Measurements from ENCODE around the gene MDGA2.

The MDGA2 gene

GRCh38 chr14:47103771-47104170, 571.6 kb downstream of the MDGA2 start:
- no peak for DNase-seq (ENCODE audit: low read depth in 2 of 2)
- no peak overlapping the region for H3K4me3 ChIP-seq (replicated peaks in 1 of 2; ENCODE audit: low read depth in 2 of 2, low read length in 2 of 2)
- TF ChIP-seq CTCF (IDR thresholded peaks at IDR 0.05; ENCODE audit: low read depth, low read length), result no peak

DNA sequence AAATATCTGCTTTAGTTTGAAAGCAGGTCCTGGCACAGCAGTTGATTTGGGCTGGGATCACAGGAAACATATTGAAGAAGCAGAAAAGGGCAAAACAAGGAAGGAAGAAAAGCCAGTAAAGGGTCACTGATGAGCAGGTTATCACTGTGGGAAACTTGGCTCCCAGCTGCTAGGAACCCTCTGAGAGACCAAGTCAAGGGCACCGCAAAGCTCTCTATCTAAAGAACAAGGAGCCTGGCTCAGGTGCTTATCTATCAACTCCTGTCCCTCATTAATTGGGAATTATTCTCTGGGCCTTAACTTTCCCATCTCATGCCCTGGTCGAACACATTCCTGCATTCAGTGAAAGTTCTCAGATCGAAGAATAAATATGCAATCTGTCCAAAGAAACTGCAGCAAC, 572.9 kb downstream of the MDGA2 start:
- TF ChIP-seq CTCF (IDR thresholded peaks at IDR 0.05; ENCODE audit: low read depth, low read length), result no peak
- no peak overlapping the region for H3K4me3 ChIP-seq (replicated peaks in 1 of 2; ENCODE audit: low read depth in 2 of 2, low read length in 2 of 2)
- no peak for DNase-seq (ENCODE audit: low read depth in 2 of 2)

DNA sequence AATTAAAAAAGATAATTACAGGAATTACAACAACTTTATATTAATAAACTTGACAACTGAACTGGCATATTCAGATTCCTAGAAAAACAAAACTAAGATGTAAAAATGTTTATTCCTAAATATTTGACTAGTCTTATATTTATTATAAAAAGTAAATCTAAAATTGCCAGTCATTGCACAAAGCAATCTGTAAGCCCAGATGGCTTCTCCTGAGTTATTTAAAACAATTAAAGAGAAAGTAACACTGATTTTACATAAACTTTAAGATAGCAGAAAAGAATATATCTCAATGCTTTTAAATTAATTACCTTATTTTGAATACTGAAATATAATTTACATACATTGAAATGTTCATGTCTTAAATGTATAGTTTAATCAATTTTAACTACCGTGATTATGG, 589.7 kb downstream of the MDGA2 start:
- no peak for DNase-seq (ENCODE audit: low read depth in 2 of 2)
- no peak overlapping the region for H3K4me3 ChIP-seq (replicated peaks in 1 of 2; ENCODE audit: low read depth in 2 of 2, low read length in 2 of 2)
- TF ChIP-seq CTCF (IDR thresholded peaks at IDR 0.05; ENCODE audit: low read depth, low read length), result no peak

- no peak overlapping the region for H3K4me3 ChIP-seq (replicated peaks in 1 of 2; ENCODE audit: low read depth in 2 of 2, low read length in 2 of 2)
- DNase-seq (ENCODE audit: low read depth in 2 of 2), result no peak
- TF ChIP-seq CTCF (IDR thresholded peaks at IDR 0.05; ENCODE audit: low read depth, low read length), result no peak
Measured at GRCh38 chr14:47065326-47065725, 610.1 kb downstream of the MDGA2 start.

DNA sequence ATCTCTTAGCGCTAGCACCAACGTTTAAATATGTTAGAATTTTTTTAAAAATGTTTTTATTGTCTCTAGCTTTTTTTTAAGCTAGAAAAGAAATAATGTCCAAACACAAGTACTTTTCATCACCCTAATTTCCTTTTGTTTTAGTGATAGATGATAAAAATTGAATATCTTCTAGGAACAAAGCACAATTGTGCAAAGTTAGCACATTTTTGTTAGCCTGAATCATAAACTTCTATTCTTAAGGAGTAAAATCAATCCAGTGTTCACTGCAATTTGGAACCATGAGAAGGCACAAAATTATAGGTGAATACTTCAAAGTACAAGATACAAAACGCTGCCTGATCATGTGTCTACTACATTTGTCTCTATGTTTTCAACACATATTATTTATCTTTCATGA, 615.4 kb downstream of the MDGA2 start:
- no peak for TF ChIP-seq CTCF (IDR thresholded peaks at IDR 0.05; ENCODE audit: low read depth, low read length)
- DNase-seq (ENCODE audit: low read depth in 2 of 2), result no peak
- H3K4me3 ChIP-seq (replicated peaks in 1 of 2; ENCODE audit: low read depth in 2 of 2, low read length in 2 of 2), result no peak overlapping the region

- TF ChIP-seq CTCF (IDR thresholded peaks at IDR 0.05; ENCODE audit: low read depth, low read length), result no peak
Measured at GRCh38 chr14:47057364-47057763, 618.0 kb downstream of the MDGA2 start.

DNA sequence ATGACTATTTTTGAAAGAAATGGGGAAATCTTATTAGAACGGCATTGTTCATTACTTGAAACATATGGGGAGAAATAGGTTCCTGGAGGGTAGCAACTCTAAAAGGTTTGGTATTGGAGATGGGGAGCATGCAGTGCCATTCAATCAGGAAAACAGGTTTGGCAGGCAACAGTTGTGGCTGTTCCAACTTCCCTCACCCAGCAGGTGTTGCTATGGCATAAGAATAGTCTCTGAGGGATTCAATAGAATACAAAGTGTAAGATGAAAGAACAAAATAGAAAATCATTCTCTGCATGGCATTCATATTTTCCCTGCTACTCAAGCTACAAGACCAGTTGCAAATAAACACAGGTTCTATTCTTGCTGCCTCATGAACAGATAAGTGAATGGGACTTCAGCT, 630.6 kb downstream of the MDGA2 start:
- no peak for DNase-seq (ENCODE audit: low read depth in 2 of 2)
- no peak for TF ChIP-seq CTCF (IDR thresholded peaks at IDR 0.05; ENCODE audit: low read depth, low read length)
- no peak overlapping the region for H3K4me3 ChIP-seq (replicated peaks in 1 of 2; ENCODE audit: low read depth in 2 of 2, low read length in 2 of 2)

More at GRCh38 chr14:47057364-47057763, 618.0 kb downstream of the MDGA2 start:
- no peak for DNase-seq (ENCODE audit: low read depth in 2 of 2)
- no peak overlapping the region for H3K4me3 ChIP-seq (replicated peaks in 1 of 2; ENCODE audit: low read depth in 2 of 2, low read length in 2 of 2)
